Astrocyte (in vitro differentiated cells and primary cell): ENCODE results near the gene GSN. TPM values are rescaled to one million over a fixed set of nuclear protein-coding genes. Genes with fewer than 3 reads are reported as not detected.

Experiments
- DNase-seq: peaks from one replicate; pipeline ENCODE4 v3.0.0-alpha.2; 2010; ENCODE audit warnings: low read depth
- FAIRE-seq: peaks from 2 replicates; lab custom pipeline; 2011; peaks lifted over from hg19 to GRCh38; lab: Jason Lieb, UNC
- H2AFZ ChIP-seq: 2 replicates; pipeline ENCODE4 v1.6.0; 2012; ENCODE audit warnings: low read depth, low read length, inconsistent platforms
- H3K27ac ChIP-seq: 2 replicates; pipeline ENCODE4 v1.5.1; 2011; ENCODE audit warnings: low read depth, low read length, inconsistent platforms
- H3K27me3 ChIP-seq: 2 replicates; pipeline ENCODE4 v1.6.0; 2011; ENCODE audit warnings: low read length, inconsistent platforms; ENCODE audit not compliant: insufficient read depth
- H3K36me3 ChIP-seq: 2 replicates; pipeline ENCODE4 v1.5.1; 2011; ENCODE audit warnings: low read length, inconsistent platforms; ENCODE audit not compliant: insufficient read depth
- H3K4me1 ChIP-seq: 2 replicates; pipeline ENCODE4 v1.5.1; 2011; ENCODE audit warnings: low read length, inconsistent platforms; ENCODE audit not compliant: insufficient read depth
- H3K4me2 ChIP-seq: 2 replicates; pipeline ENCODE4 v1.6.0; 2012; ENCODE audit warnings: low read length, inconsistent platforms
- H3K4me3 ChIP-seq: 2 replicates; pipeline ENCODE4 v1.5.1; 2011; ENCODE audit warnings: low read depth, mild to moderate bottlenecking, low read length, inconsistent platforms; ENCODE audit not compliant: insufficient read depth
- H3K79me2 ChIP-seq: 2 replicates; pipeline ENCODE4 v1.6.0; 2012; ENCODE audit warnings: mild to moderate bottlenecking, low read length, inconsistent platforms; ENCODE audit not compliant: insufficient read depth
- H3K9ac ChIP-seq: 2 replicates; pipeline ENCODE4 v1.6.0; 2012; ENCODE audit warnings: mild to moderate bottlenecking, low read length, inconsistent platforms
- H3K9me3 ChIP-seq: 2 replicates; pipeline ENCODE4 v1.5.1; 2012; ENCODE audit warnings: low read depth, mild to moderate bottlenecking, low read length, inconsistent platforms; ENCODE audit not compliant: insufficient read depth
- H4K20me1 ChIP-seq: 2 replicates; pipeline ENCODE4 v1.6.0; 2012; ENCODE audit warnings: low read length, inconsistent platforms; ENCODE audit not compliant: insufficient read depth
- H3K27ac Mint-ChIP-seq: one replicate; pipeline ENCODE4 v1.8.0; 2021; ENCODE audit warnings: mild to moderate bottlenecking, mixed read lengths; ENCODE audit not compliant: unreplicated experiment
- H3K27me3 Mint-ChIP-seq: one replicate; pipeline ENCODE4 v1.8.0; 2021; ENCODE audit warnings: low read depth, mixed read lengths; ENCODE audit not compliant: unreplicated experiment
- H3K36me3 Mint-ChIP-seq: one replicate; pipeline ENCODE4 v1.8.0; 2021; ENCODE audit warnings: low read depth, mixed read lengths; ENCODE audit not compliant: unreplicated experiment
- H3K4me1 Mint-ChIP-seq: one replicate; pipeline ENCODE4 v1.8.0; 2021; ENCODE audit warnings: low read depth, mixed read lengths; ENCODE audit not compliant: unreplicated experiment
- H3K4me3 Mint-ChIP-seq: one replicate; pipeline ENCODE4 v1.8.0; 2021; ENCODE audit warnings: mild to moderate bottlenecking, moderate library complexity, mixed read lengths; ENCODE audit not compliant: unreplicated experiment
- H3K9me3 Mint-ChIP-seq: one replicate; pipeline ENCODE4 v1.8.0; 2021; ENCODE audit warnings: mild to moderate bottlenecking, mixed read lengths; ENCODE audit not compliant: unreplicated experiment
- CTCF ChIP-seq: IDR thresholded peaks from 2 replicates; pipeline ENCODE4 v1.5.1; 2011; ENCODE audit warnings: low read depth, mild to moderate bottlenecking, inconsistent platforms, low read length, moderate library complexity; ENCODE audit not compliant: insufficient read depth
- EZH2 ChIP-seq: IDR thresholded peaks from 2 replicates; pipeline ENCODE4 v1.6.1; 2012; ENCODE audit warnings: mild to moderate bottlenecking, low read length, inconsistent platforms; ENCODE audit not compliant: insufficient read depth
- total RNA-seq: library from RNA; stranded (reverse); gene quantifications from 2 replicates; pipeline ENCODE4 v1.2.1, GENCODE V29; 2021

Gene GSN
- total RNA-seq, 1 donor from 2014 or later = 260 TPM

- Histone ChIP-seq H3K4me2 (no peak overlapping the region), H3K4me1 (no peaks in the 10 kb centered on the region), H4K20me1 (peaks cover 6% of the 10 kb centered on the region), H3K27me3 (no peaks in the 10 kb centered on the region), H3K4me3 (no peak overlapping the region), H3K9me3 (no peaks in the 10 kb centered on the region), H3K27ac (no peak overlapping the region), H2AFZ (no peak overlapping the region), H3K9ac (no peak overlapping the region), H3K79me2 (no peaks in the 10 kb centered on the region), H3K36me3 (peaks cover 39% of the 10 kb centered on the region)
- H3K9me3 Mint-ChIP-seq = peaks cover 4% of the 10 kb centered on the region
- no peak for FAIRE-seq
- H3K4me1 Mint-ChIP-seq = no peaks in the 10 kb centered on the region
- H3K4me3 Mint-ChIP-seq = no peak overlapping the region
- no peaks in the 10 kb centered on the region for H3K27me3 Mint-ChIP-seq
- no peak for DNase-seq
- TF ChIP-seq CTCF (no peak), EZH2 (no peak)
- peaks cover 54% of the 10 kb centered on the region for H3K36me3 Mint-ChIP-seq
- no peak overlapping the region for H3K27ac Mint-ChIP-seq
These were observed 41.2 kb downstream of the GSN start for GRCh38 chr9:121309171-121309570.

GRCh38 chr9:121309833-121310425, 42.0 kb downstream of the GSN start:
- H3K4me3 Mint-ChIP-seq = no peak overlapping the region
- FAIRE-seq = no peak
- H3K9me3 Mint-ChIP-seq = peaks cover 4% of the 10 kb centered on the region

More at GRCh38 chr9:121309833-121310425, 42.0 kb downstream of the GSN start:
- no peaks in the 10 kb centered on the region for H3K27me3 Mint-ChIP-seq
- peaks cover 46% of the 10 kb centered on the region for H3K36me3 Mint-ChIP-seq
- Histone ChIP-seq H3K9me3 (no peaks in the 10 kb centered on the region), H3K4me1 (no peaks in the 10 kb centered on the region), H3K27ac (no peak overlapping the region), H3K36me3 (peaks cover 35% of the 10 kb centered on the region), H3K27me3 (no peaks in the 10 kb centered on the region), H2AFZ (no peak overlapping the region), H3K79me2 (no peaks in the 10 kb centered on the region), H3K4me3 (no peak overlapping the region), H4K20me1 (no peaks in the 10 kb centered on the region), H3K9ac (no peak overlapping the region), H3K4me2 (no peak overlapping the region)
- DNase-seq = no peak
- no peaks in the 10 kb centered on the region for H3K4me1 Mint-ChIP-seq
- TF ChIP-seq CTCF (no peak), EZH2 (no peak)
- H3K27ac Mint-ChIP-seq = no peak overlapping the region
